ENCODE results near the gene XRCC5. TPM values are rescaled to one million over a fixed set of nuclear protein-coding genes. Genes with fewer than 3 reads are reported as not detected.

XRCC5 gene
- total RNA-seq, 1 donor from 2014 or later: 178 TPM

GRCh38 chr2:216181953-216182461 is 72.9 kb downstream of the XRCC5 start:
- DNase-seq (no peak), ATAC-seq (no peak)
- no peaks in the 10 kb centered on the region for H3K27me3 ChIP-seq
- H3K4me1 ChIP-seq: peaks cover 17% of the 10 kb centered on the region
- H3K4me3 ChIP-seq: no peak overlapping the region
- no peaks in the 10 kb centered on the region for H3K9me3 ChIP-seq
- no peak for TF ChIP-seq CTCF (IDR thresholded peaks at IDR 0.05)
- H3K27ac ChIP-seq: no peak overlapping the region
- peaks cover 40% of the 10 kb centered on the region for H3K36me3 ChIP-seq
- intact Hi-C loops (cut with DNase I): no loop called here

- no peak for DNase-seq
- TF ChIP-seq CTCF (IDR thresholded peaks at IDR 0.05): no peak
- Histone ChIP-seq H3K4me1 (peaks cover 23% of the 10 kb centered on the region), H3K36me3 (peaks cover 31% of the 10 kb centered on the region), H3K27ac (no peak overlapping the region), H3K9me3 (no peaks in the 10 kb centered on the region), H3K27me3 (no peaks in the 10 kb centered on the region), H3K4me3 (no peak overlapping the region)
- peak; percentile 70 for ATAC-seq
- intact Hi-C loops (cut with DNase I): no loop called here
These were observed 74.3 kb downstream of the XRCC5 start for GRCh38 chr2:216183462-216183861.

DNA sequence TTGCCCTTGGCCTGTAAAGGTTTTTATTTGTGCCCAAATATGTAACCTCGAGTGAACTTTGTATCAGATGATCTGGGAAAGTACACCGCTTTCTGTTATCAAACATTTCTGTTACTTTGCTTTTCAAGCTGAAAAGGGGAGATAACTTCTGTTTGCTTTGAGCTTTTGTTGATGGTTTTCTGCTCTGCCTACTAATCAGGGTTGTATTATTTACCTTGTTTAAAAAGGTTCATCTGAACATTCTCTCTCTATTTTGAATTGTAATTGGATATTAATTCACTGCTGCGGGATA is 79.4 kb downstream of the XRCC5 start:
- no peak for TF ChIP-seq CTCF (IDR thresholded peaks at IDR 0.05)
- no peaks in the 10 kb centered on the region for H3K9me3 ChIP-seq
- H3K4me1 ChIP-seq: peaks cover 21% of the 10 kb centered on the region
- H3K36me3 ChIP-seq: peaks cover 40% of the 10 kb centered on the region
- intact Hi-C loops (cut with DNase I): no loop called here
- H3K4me3 ChIP-seq: no peak overlapping the region
- no peak overlapping the region for H3K27ac ChIP-seq
- H3K27me3 ChIP-seq: no peaks in the 10 kb centered on the region
- ATAC-seq: no peak
- DNase-seq: no peak

DNA sequence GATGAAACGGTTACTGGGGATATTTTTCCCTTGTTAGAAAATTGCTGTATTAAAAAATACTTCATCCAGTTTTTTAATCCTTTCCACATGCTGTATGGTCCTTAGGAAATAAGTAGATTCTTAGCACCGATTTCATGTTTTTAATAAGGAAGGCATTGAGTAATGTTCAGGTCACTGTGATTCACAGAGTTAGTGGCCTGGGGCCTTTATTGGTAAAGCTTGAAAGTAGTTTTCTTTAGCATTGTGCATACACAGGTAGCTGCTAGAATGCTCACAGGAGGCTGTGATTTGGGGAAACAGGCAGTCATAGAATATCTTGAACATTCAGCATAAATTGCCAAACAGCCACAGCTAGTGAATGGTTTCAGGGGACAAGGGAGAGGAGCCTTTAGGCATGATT is 79.8 kb downstream of the XRCC5 start:
- Histone ChIP-seq H3K36me3 (peaks cover 44% of the 10 kb centered on the region), H3K9me3 (no peaks in the 10 kb centered on the region), H3K4me3 (no peak overlapping the region), H3K27me3 (no peaks in the 10 kb centered on the region), H3K4me1 (peaks cover 21% of the 10 kb centered on the region), H3K27ac (peak overlapping the region; percentile 17)
- ATAC-seq: no peak
- intact Hi-C loops (cut with DNase I): no loop called here
- no peak for TF ChIP-seq CTCF (IDR thresholded peaks at IDR 0.05)
- no peak for DNase-seq

GRCh38 chr2:216189410-216189809 is 80.3 kb downstream of the XRCC5 start:
- peaks cover 17% of the 10 kb centered on the region for H3K4me1 ChIP-seq
- no peak for TF ChIP-seq CTCF (IDR thresholded peaks at IDR 0.05)
- H3K27ac ChIP-seq: peak overlapping the region; percentile 17
- H3K27me3 ChIP-seq: no peaks in the 10 kb centered on the region
- H3K9me3 ChIP-seq: no peaks in the 10 kb centered on the region
- intact Hi-C loops (cut with DNase I): no loop called here
- H3K36me3 ChIP-seq: peaks cover 49% of the 10 kb centered on the region
- ATAC-seq: no peak
- no peak overlapping the region for H3K4me3 ChIP-seq
- DNase-seq: no peak

DNA sequence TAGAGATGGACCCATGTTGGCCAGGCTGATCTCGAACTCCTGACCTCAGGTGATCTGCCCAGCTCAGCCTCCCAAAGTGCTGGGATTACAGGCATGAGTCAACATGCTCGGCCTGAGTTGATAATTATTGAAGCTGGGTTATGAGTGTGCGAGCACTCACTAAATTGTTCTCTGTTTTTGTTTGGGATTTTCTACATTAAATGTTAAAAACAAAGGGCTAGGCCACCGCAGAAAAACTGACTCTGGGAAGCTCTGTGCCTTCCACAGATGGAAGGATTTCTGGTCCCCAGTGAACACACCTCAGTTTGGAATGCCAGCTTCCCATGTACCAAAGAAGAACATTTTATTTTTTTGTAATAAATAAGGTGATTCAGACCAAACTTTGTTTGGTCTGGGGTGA is 83.0 kb downstream of the XRCC5 start:
- ATAC-seq (no peak), DNase-seq (no peak)
- no peak overlapping the region for H3K27ac ChIP-seq
- TF ChIP-seq CTCF (IDR thresholded peaks at IDR 0.05): no peak
- H3K9me3 ChIP-seq: no peaks in the 10 kb centered on the region
- peaks cover 17% of the 10 kb centered on the region for H3K4me1 ChIP-seq
- H3K4me3 ChIP-seq: no peak overlapping the region
- intact Hi-C loops (cut with DNase I): no loop called here
- no peaks in the 10 kb centered on the region for H3K27me3 ChIP-seq
- H3K36me3 ChIP-seq: peaks cover 76% of the 10 kb centered on the region
